ENCODE results near the gene SPATA2. TPM values are rescaled to one million over a fixed set of nuclear protein-coding genes. Genes with fewer than 3 reads are reported as not detected.

The SPATA2 gene
- total RNA-seq, 4 donors from 2014 or later, result 3.3 to 5.6 (median 4.0) TPM

DNA sequence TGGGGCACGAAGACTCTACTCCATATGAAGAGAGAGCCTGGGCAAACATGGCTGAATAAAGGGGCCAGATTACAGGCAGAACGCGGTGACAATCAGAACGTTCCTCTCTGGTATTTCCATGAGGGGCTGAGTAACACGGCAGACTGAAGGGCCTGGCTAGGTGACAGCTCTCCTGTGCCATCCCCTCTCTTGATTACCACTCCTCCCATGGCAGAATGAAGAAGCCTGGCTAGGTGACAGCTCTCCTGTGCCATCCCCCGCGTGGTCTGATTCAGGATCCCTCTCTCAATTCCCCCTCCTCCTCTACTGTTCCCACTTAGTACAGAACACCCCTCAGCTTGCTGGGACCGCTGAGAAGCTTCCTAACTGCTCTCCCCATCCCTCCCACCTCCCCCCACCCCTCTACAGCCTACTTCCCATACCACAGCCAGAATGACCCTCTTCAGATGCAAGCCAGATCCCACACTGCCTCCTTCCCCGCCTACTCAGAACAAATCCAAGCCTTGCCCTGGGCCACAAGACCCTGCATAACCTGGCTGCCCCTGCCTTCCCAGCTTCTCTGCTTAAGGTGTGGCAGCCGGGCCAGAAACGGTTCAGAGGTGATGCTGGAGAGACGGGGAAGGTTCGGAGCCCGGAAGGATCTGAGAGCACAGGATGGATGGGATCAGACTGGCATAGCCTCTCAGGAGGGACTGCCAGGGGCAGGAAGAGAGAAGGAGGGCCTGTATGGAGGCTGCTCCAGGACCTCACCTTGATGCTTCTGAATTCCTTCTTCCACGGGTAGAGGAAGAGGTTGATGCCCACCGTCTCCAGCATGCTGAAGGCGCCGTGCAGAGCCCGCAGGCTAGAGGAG, 7.7 kb downstream of the SPATA2 start:
- H3K27ac ChIP-seq, result no peak overlapping the region
- 87 to 91% methylated on average over 10 to 12 of the region's 19 CpGs for WGBS, 2 donors
- no peaks in the 10 kb centered on the region for H3K27me3 ChIP-seq
- peaks cover 18 to 77% (median 21%) of the 10 kb centered on the region in 3 donors for H3K36me3 ChIP-seq
- peaks cover 0 to 31% (median 0%) of the 10 kb centered on the region in 3 donors for H3K4me1 ChIP-seq
- no peaks in the 10 kb centered on the region for H3K9me3 ChIP-seq
- intact Hi-C loops (cut with DNase I), result no loop called here
- no peak for DNase-seq
- TF ChIP-seq, protein P1, sequence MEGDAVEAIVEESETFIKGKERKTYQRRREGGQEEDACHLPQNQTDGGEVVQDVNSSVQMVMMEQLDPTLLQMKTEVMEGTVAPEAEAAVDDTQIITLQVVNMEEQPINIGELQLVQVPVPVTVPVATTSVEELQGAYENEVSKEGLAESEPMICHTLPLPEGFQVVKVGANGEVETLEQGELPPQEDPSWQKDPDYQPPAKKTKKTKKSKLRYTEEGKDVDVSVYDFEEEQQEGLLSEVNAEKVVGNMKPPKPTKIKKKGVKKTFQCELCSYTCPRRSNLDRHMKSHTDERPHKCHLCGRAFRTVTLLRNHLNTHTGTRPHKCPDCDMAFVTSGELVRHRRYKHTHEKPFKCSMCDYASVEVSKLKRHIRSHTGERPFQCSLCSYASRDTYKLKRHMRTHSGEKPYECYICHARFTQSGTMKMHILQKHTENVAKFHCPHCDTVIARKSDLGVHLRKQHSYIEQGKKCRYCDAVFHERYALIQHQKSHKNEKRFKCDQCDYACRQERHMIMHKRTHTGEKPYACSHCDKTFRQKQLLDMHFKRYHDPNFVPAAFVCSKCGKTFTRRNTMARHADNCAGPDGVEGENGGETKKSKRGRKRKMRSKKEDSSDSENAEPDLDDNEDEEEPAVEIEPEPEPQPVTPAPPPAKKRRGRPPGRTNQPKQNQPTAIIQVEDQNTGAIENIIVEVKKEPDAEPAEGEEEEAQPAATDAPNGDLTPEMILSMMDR (IDR thresholded peaks at IDR 0.05), result no peak
- no peak for TF ChIP-seq POLR2A (IDR thresholded peaks at IDR 0.05)
- no peak overlapping the region for H3K4me3 ChIP-seq

DNA sequence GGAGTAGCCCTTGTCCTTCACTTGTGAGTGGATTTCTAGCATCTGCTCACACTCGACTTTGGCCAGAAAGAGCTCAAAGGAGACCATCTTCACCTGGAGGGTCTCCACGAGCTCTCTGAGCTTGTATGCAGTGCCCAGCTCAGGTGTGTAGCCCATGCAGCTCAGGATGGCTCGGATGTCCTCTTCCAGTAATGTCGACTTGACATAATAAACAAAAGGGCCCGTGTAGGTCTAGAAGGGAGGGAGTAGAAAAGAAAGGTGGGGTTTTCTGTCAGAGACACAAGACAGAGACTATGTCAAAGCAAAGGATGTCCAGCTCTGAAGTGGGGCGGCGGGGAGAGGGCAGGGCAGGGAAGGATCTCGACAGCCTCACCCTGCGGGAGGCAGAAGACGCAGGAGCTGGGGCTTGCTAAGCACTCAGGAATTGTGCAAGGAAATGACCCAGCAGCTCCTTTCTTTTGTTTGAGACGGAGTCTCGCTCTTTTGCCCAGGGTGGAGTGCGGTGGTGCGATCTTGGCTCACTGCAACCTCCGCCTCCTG, 8.6 kb downstream of the SPATA2 start:
- DNase-seq, result no peak
- Histone ChIP-seq H3K4me3 (no peak overlapping the region), H3K27ac (no peak overlapping the region), H3K27me3 (no peaks in the 10 kb centered on the region), H3K4me1 (peaks cover 0 to 22% (median 0%) of the 10 kb centered on the region in 3 donors), H3K9me3 (no peaks in the 10 kb centered on the region), H3K36me3 (peaks cover 18 to 77% (median 21%) of the 10 kb centered on the region in 3 donors)
- WGBS, 2 donors, result 78 to 82% methylated on average over 13 of the region's 15 CpGs
- intact Hi-C loops (cut with DNase I), result no loop called here
- TF ChIP-seq POLR2A (IDR thresholded peaks at IDR 0.05), result no peak
- TF ChIP-seq, protein P1 (IDR thresholded peaks at IDR 0.05), result no peak

DNA sequence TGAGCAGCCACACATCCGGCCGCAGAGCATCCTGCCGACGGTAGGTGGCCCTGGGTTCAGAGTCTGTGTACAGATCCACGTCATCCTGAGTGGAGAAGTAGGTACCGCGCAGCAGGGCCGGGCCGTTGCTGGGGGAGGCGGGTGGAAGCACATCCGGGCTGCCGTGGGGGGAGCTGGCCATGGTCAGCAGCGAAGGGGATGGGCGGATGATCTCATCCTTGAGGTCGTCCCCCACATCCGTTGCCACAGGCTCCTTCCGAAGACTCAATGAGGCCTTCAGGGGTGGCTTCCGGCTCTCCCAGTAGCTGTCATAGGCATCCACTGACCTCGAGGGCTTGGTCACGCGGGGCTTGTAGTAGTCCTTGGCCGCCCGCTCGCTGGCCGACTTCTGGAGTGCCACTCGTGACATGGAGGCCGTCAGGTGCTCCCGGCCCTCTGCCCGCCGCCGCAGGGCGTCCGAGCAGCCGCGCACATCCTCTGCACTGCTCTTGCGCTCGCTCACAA, 9.2 kb downstream of the SPATA2 start:
- DNase-seq, result no peak
- no peak for TF ChIP-seq POLR2A (IDR thresholded peaks at IDR 0.05)
- TF ChIP-seq, protein P1 (IDR thresholded peaks at IDR 0.05), result no peak

DNA sequence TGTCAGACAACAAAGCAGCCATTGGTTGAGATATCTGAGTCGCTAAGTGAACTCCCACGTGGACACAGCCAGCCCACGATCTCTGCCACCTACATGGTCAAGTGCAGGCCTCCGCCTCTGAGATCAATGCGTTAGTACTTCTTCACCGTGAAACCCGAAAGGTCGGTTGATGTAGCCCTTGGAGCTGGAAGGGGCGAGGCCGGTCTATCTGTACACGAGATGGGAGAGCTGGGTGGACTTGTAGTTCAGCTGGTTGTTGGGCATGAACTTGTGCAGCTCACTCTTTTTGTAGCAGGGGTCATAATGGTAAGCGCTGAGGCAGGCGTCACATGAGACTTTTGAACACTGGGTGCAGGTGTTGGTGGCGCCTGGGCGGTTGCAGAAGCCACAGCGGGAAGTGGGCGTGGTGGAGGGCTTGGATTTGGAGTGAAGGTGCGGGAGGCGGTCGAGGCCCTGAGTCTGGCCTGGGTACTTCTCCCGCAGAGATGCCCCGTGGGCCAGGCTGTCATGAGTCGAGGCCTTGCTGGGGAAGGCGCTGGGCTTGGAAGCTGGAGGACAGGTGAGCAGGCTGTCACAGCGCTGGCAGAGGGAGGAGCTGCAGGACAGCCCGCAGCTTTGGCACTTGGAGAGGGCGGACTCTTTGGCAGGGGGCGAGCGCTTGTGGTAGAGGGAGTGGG, 9.8 kb downstream of the SPATA2 start:
- no peak for TF ChIP-seq POLR2A (IDR thresholded peaks at IDR 0.05)
- TF ChIP-seq, protein P1 (IDR thresholded peaks at IDR 0.05), result no peak
- H3K4me3 ChIP-seq, result no peak overlapping the region
- no peak for DNase-seq
- H3K9me3 ChIP-seq, result no peaks in the 10 kb centered on the region
- peaks cover 18 to 73% (median 21%) of the 10 kb centered on the region in 3 donors for H3K36me3 ChIP-seq
- intact Hi-C loops (cut with DNase I), result no loop called here
- H3K27me3 ChIP-seq, result no peaks in the 10 kb centered on the region
- no peak overlapping the region for H3K27ac ChIP-seq
- H3K4me1 ChIP-seq, result peaks cover 0 to 14% (median 0%) of the 10 kb centered on the region in 3 donors
- 76 to 87% methylated on average over 8 to 26 of the region's 29 CpGs for WGBS, 2 donors

More for the DNA sequence above, 9.2 kb downstream of the SPATA2 start:
- WGBS, 2 donors, result 89 to 93% methylated on average over 11 to 25 of the region's 37 CpGs
- H3K9me3 ChIP-seq, result no peaks in the 10 kb centered on the region
- intact Hi-C loops (cut with DNase I), result no loop called here
- H3K4me3 ChIP-seq, result no peak overlapping the region
- H3K27ac ChIP-seq, result no peak overlapping the region
- H3K4me1 ChIP-seq, result peaks cover 0 to 19% (median 0%) of the 10 kb centered on the region in 3 donors
- H3K36me3 ChIP-seq, result peaks cover 18 to 77% (median 21%) of the 10 kb centered on the region in 3 donors
- H3K27me3 ChIP-seq, result no peaks in the 10 kb centered on the region

All from esophagus squamous epithelium (tissue), 5 donors.